ES-I3 (cell line): ENCODE measurements around the gene KCNN4.

ENCODE experiments used
- H3K36me3 ChIP-seq: 2 replicates; pipeline ENCODE4 v1.6.1; 2013; ENCODE audit warnings: mild to moderate bottlenecking, low read length, control low read depth, moderate library complexity; ENCODE audit not compliant: insufficient read depth
- H3K4me1 ChIP-seq: 2 replicates; pipeline ENCODE4 v1.6.1; 2013; ENCODE audit warnings: mild to moderate bottlenecking, control low read depth, low read length; ENCODE audit not compliant: insufficient read depth
- H3K9ac ChIP-seq: 2 replicates; pipeline ENCODE4 v1.6.1; 2013; ENCODE audit warnings: low read depth, mild to moderate bottlenecking, low read length, moderate library complexity
- H3K9me3 ChIP-seq: 2 replicates; pipeline ENCODE4 v1.6.1; 2013; ENCODE audit warnings: mild to moderate bottlenecking, low read length, moderate library complexity; ENCODE audit not compliant: control insufficient read depth, insufficient read depth

Gene KCNN4

GRCh38 chr19:43754503-43755255 is 26.1 kb downstream of the KCNN4 start, which contains the start of gene SMG9:
SMG9 (minus strand) TSS chr19:43754962; CDS start chr19:43750741, 4,221 bp downstream.
- Histone ChIP-seq H3K9me3 (no peaks in the 10 kb centered on the region), H3K4me1 (peaks cover 14% of the 10 kb centered on the region; the same call in 1 of the 2 replicates), H3K9ac (peak within 1 kb of the TSS; percentile 98), H3K36me3 (peaks cover 5% of the 10 kb centered on the region; the same call in 1 of the 2 replicates)

DNA sequence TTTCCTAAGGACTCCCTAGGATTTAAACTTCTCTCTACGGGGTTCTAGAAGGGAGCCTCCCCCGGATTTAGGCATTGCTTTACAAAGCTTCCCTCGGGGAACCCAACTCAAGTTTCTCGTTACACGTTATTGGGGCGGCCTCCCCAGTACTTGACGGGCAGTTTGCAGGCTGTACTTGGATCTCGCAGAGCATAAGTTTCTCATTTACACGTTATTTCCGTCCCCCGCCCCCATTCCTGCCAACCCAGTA is 26.6 kb downstream of the KCNN4 start:
- H3K36me3 ChIP-seq, result peaks cover 5% of the 10 kb centered on the region; the same call in 1 of the 2 replicates
- H3K9me3 ChIP-seq, result no peaks in the 10 kb centered on the region
- H3K4me1 ChIP-seq, result peaks cover 11% of the 10 kb centered on the region; the same call in 1 of the 2 replicates
- peak overlapping the region; percentile 98 for H3K9ac ChIP-seq

GRCh38 chr19:43752287-43752875 is 28.4 kb downstream of the KCNN4 start:
- Histone ChIP-seq H3K9me3 (no peaks in the 10 kb centered on the region), H3K4me1 (peaks cover 7% of the 10 kb centered on the region; the same call in 1 of the 2 replicates), H3K36me3 (peaks cover 5% of the 10 kb centered on the region; the same call in 1 of the 2 replicates), H3K9ac (no peak overlapping the region)

- H3K9me3 ChIP-seq, result no peaks in the 10 kb centered on the region
- peaks cover 5% of the 10 kb centered on the region; the same call in 1 of the 2 replicates for H3K36me3 ChIP-seq
- H3K9ac ChIP-seq, result no peak overlapping the region
- 0 out of 2 replicates have a peak, but pooled peaks cover 4% of the 10 kb centered on the region for H3K4me1 ChIP-seq
Observed at GRCh38 chr19:43751466-43752220, 29.1 kb downstream of the KCNN4 start.

- Histone ChIP-seq H3K36me3 (peaks cover 3% of the 10 kb centered on the region; the same call in 1 of the 2 replicates), H3K9me3 (no peaks in the 10 kb centered on the region), H3K9ac (no peak overlapping the region), H3K4me1 (no peaks in the 10 kb centered on the region)
Observed at GRCh38 chr19:43749898-43750297, 30.9 kb downstream of the KCNN4 start.

DNA sequence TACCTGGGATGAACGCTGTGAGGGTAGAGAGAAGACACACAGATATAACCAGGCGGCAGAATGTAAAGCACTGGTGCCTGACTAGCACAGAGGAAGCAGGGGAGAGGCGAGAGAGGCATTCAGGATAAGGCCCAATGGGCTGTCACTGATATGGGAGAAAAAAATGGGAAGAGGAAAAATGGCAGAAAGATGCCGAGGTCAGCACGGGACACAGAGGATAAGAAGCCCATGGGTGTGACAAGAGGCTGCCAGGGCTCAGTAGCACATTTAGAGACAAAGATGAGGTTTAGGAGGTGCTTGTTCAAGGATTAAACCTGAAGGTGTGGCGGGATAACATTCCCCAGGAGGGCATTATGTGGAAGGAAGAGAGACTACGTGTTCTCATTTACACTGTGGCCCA is 31.6 kb downstream of the KCNN4 start:
- no peaks in the 10 kb centered on the region for H3K4me1 ChIP-seq

DNA sequence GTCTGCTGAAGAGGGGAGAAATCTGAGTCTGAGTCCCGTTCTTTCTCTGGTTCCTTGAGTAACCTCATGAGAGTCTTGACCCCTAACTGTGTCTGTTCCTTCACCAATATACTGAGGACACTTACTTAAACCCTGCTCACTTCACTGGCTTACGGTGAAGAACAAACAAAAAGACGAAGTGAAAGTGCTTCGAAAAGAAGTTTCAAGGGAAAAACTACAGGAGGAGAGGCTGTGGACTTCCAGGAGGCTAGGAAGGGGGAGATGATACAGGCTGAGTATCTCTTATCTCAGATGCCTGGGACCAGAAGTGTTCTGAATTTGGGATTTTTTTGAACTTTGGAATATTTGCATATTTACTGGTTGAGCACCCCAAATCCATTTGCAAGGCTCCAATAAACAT is 32.1 kb downstream of the KCNN4 start:
- H3K9me3 ChIP-seq, result no peaks in the 10 kb centered on the region
- H3K4me1 ChIP-seq, result no peaks in the 10 kb centered on the region
- no peak overlapping the region for H3K9ac ChIP-seq
- H3K36me3 ChIP-seq, result peaks cover 4% of the 10 kb centered on the region

More for the DNA sequence above, 31.6 kb downstream of the KCNN4 start:
- peaks cover 4% of the 10 kb centered on the region for H3K36me3 ChIP-seq
- H3K9ac ChIP-seq, result no peak overlapping the region
- H3K9me3 ChIP-seq, result no peaks in the 10 kb centered on the region

DNA sequence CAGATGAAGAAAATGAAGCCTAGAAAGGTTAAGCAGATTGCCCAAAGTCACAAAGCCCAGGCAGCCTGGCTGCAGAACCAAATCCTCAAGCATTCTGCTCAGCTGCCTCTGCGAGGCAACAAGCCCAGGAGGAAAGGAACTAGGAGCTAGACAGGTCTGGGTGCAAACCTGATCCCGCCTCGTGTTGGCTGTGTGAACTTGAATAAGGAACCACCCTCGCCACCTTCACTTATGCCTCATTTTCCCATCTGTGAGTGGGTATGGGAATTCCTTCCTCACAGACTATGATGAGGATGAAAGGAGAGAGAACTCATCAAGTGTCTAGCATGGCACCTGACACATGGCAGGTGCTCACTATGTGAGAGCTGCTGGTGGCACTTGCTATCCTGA is 32.6 kb downstream of the KCNN4 start:
- H3K9me3 ChIP-seq, result no peaks in the 10 kb centered on the region
- peaks cover 4% of the 10 kb centered on the region for H3K36me3 ChIP-seq
- no peak overlapping the region for H3K9ac ChIP-seq

DNA sequence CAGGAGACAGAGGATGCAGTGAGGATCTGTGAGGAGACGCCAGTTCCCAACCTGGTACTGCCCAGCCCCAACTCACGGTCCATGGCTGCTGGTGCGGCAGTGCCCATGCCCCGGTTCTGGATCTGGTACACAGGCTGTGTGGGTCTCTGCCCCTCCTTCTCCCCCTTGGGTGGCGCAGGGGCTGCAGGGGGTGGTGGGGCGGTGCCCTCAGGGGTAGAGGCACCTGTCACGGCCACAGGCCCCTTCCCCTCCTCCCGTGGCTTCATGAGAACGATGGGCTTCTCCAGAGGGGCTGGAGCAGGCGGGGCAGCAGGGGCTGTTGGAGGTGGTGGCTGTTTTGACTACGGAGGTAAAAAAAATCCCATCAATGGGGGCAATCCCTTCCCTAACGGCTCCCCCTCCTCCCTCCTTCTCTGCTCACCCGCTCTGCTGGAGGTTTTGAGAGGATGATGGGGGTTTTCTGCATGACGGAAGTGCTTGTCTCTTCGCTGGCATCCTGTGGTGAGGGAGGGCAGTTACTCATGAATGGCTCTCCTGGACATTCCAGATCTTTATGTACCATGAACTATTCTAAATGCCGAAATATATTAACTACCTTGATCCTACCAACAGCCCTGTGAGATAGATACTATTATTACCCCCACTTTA is 33.1 kb downstream of the KCNN4 start:
- no peak overlapping the region for H3K9ac ChIP-seq
- peaks cover 4% of the 10 kb centered on the region for H3K36me3 ChIP-seq
- H3K9me3 ChIP-seq, result no peaks in the 10 kb centered on the region
- no peaks in the 10 kb centered on the region for H3K4me1 ChIP-seq

More for the DNA sequence above, 32.6 kb downstream of the KCNN4 start:
- no peaks in the 10 kb centered on the region for H3K4me1 ChIP-seq

- H3K9me3 ChIP-seq, result no peaks in the 10 kb centered on the region
- no peak overlapping the region for H3K9ac ChIP-seq
- peaks cover 4% of the 10 kb centered on the region for H3K36me3 ChIP-seq
- peaks cover 11% of the 10 kb centered on the region; the same call in 1 of the 2 replicates for H3K4me1 ChIP-seq
Observed at GRCh38 chr19:43743059-43743458, 37.7 kb downstream of the KCNN4 start.

DNA sequence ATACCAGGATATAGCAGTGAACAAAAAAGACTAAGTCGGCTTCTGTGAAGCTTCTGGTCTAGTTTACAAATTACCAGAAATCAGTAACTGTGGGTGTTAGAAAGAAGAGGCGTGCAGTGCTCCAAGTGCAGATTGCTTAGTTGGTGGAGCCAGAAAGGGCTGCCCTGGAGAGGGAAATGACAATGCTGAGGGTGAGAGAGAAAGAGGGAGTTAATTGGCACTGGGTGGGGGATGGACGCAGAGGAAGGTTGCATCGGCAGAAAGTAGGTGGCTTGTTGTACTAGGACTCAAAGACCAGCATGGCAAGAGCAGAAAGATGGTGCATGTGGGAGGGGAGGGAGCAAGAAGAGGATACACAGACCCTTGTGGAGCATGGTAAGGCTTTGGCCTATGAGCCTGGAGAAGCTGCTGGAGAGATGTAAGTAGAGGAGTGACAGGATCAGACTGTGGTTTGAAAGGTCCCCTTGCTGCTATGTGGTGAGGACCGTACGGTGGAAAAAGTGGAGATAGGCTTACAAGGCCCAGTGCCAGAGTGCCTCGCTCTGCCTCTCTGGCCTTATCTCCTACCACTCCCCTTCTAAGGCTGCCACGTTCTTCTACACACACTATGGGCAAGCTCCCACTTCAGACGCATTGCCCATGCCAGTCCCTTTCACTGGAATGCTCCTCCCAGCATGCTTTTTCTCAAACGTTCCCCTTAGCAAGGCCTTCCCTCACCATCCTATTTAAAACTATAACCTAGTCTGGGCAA is 39.5 kb downstream of the KCNN4 start:
- Histone ChIP-seq H3K9me3 (no peaks in the 10 kb centered on the region), H3K4me1 (peaks cover 16% of the 10 kb centered on the region; the same call in 1 of the 2 replicates), H3K36me3 (peaks cover 12% of the 10 kb centered on the region), H3K9ac (no peak overlapping the region)

DNA sequence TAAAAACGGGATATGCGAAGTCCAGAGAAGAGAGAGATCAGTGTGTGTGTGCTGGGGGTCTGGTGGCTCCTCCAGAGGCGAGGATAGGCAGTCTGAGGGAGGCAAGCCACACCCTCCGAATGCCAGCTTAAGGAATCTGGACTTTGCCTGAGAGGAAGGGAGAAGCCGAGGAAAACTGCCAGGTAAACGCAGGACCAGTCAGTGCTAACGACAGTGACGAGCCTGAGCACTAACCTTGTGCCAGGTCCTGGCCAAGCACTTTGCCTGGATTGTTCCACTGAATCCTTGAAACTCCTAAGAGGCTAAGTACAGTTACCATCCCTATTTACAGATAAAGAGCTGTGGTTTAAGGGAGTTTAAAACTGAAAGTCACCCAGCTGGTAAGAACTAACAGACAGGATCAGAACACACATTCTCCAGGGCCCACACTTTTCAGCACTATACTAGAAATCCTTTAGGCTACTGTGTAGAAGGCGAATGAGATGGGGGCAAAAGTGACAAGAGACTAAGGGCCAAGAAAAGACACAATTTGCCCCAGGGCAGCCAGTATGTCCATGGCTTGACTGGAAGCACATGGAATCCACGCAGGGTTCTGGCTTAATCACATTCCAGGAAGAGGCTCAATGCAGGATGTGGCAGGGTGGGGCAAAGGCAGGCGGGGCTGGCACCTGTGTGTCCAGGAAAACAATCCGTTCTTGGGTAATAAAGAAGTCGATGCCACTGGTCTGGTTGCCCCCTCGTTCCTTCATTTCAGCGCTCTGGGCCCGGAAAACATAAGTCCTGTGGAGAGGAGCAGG is 41.1 kb downstream of the KCNN4 start:
- Histone ChIP-seq H3K9ac (no peak overlapping the region), H3K9me3 (no peaks in the 10 kb centered on the region), H3K4me1 (peaks cover 20% of the 10 kb centered on the region; the same call in 1 of the 2 replicates), H3K36me3 (peaks cover 7% of the 10 kb centered on the region)

- Histone ChIP-seq H3K36me3 (peaks cover 7% of the 10 kb centered on the region; the same call in 1 of the 2 replicates), H3K9me3 (no peaks in the 10 kb centered on the region), H3K9ac (no peak overlapping the region), H3K4me1 (peaks cover 20% of the 10 kb centered on the region; the same call in 1 of the 2 replicates)
Observed at GRCh38 chr19:43738780-43739211, 42.0 kb downstream of the KCNN4 start.
